Glomerular visceral epithelial cell (primary cell): ENCODE measurements around the gene HMGB4.

Experiments
- DNase-seq: peaks from one replicate; pipeline ENCODE4 v3.0.0-alpha.2; 2016; ENCODE audit errors: extremely low spot score

Gene HMGB4, protein sequence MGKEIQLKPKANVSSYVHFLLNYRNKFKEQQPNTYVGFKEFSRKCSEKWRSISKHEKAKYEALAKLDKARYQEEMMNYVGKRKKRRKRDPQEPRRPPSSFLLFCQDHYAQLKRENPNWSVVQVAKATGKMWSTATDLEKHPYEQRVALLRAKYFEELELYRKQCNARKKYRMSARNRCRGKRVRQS

DNA sequence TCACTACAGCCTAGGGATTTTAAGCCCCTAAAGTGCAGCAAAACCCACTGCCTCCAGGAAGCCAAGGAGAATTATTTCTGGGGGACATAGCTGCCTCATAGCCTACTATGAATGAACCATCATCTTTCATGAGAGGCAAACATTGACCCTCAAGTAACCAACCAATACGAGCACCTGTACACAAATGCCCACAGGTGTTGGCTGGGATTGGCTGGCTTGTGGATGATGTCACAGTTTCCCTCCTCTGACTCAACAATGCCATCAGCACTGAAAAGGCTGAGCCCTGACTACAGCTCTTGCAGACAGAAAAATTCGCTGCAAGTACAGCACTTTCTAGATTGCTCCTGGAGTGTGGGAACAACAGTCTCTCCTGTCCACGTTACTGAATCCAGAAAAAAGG lies at the start of gene HMGB4:
Gene HMGB4 (plus strand): TSS at position 301 of the 400 bp plus-strand sequence. CDS start 113 bp downstream, outside the sequence.
- DNase-seq, result no peak

GRCh38 chr1:33814166-33814565 lies 49.7 kb upstream of the HMGB4 start:
- DNase-seq, result no peak

GRCh38 chr1:33815061-33815460 lies 48.8 kb upstream of the HMGB4 start:
- DNase-seq, result no peak

GRCh38 chr1:33818071-33818470 lies 45.8 kb upstream of the HMGB4 start:
- DNase-seq, result no peak

GRCh38 chr1:33819290-33819912 lies 44.5 kb upstream of the HMGB4 start:
- no peak for DNase-seq

GRCh38 chr1:33819913-33820311 lies 44.0 kb upstream of the HMGB4 start:
- DNase-seq, result no peak

DNA sequence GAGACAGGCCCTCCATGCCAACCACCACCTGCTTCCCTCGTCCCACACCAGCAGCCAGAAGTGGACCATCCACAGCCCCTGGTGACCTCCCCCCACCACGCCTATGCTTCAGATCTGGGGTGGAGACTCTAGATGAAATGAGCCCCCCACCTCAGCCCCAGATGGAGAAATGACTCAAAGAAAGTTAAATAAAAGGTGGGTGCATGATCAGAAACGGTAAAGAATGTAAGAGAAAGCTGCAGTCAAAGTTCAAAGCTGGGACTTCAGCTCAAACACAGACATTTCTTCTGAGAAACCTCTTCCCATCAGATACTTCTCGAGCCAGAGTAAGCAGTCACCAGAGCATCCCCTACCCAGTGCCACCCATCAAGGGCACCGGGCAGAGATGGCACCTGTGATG lies 43.1 kb upstream of the HMGB4 start:
- no peak for DNase-seq

DNA sequence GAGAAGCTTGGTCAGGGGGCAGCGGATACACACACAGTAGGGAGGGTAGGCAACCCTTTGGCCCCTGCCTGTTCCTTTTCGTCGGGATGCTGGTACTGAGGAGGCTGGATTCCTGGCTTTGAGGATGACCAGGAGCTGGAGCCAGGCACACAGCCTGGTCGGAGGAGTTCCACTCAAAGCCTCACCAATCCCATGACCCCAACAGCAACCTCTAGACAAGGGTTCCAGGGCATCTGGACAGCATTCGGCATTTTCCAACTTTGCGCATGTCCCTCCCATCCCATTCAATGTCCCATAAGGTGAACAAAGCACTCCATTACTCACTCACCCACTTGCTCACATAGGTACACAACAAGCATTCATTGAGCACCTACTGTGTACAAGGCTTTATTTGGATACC lies 42.6 kb upstream of the HMGB4 start:
- DNase-seq, result no peak

DNA sequence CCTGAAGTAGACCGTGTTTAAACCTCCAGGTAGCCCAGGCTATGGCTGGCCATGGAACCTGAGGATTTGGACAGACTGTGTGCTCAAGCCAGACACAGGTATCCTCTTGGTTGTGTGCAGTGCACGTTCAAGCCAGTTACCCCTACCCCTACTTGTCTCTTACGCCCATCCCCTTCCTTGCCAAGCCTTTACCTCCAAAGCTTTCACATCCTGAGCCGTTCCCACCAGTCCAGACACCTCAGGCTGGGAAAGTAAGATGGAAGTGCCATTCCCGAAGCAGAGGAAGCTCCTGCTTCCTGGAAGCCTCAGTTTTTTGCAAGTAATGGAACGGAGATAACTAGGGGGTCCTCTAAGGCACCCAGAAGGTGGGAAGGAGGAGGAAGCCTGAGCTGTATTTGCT lies 41.5 kb upstream of the HMGB4 start:
- no peak for DNase-seq

DNA sequence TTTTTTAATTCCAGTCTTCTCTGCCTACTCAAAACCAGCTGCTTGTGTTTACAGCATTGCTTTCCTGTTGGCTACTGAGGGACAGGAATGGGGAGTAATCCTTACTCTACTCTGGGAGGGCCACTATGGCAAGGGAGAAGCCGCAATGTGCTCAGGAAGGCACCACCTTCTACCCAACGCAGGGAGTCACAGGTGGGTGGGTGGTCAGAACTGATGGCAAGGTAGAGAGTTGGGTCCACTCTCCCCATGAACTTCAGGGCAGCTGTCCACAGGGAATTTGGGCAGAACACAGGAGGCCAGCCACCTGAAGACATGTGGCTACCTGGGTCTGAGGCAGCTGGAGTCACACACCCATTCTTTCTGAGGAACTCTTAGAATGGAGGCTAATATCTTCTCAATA lies 40.5 kb upstream of the HMGB4 start:
- no peak for DNase-seq

GRCh38 chr1:33823830-33824229 lies 40.0 kb upstream of the HMGB4 start:
- no peak for DNase-seq

DNA sequence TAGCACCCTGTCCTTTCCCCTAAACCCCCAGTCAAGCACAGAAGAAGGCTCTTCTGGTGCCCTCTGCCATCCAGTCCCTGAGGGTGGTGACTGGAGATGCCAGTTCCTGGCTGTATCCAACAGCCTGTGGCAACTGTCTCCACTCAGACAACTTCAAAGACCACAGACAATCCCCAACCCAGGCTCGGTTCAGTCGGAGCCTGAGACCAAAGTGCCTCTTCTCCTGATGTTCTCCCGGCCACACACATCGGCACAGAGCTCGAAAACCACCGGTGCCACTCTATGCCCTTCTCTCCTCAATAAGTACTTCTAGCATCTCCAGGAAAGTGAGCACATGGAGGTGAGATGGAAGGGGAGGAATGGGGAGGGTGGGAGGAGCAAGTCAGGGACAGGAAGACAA lies 39.6 kb upstream of the HMGB4 start:
- DNase-seq, result no peak

DNA sequence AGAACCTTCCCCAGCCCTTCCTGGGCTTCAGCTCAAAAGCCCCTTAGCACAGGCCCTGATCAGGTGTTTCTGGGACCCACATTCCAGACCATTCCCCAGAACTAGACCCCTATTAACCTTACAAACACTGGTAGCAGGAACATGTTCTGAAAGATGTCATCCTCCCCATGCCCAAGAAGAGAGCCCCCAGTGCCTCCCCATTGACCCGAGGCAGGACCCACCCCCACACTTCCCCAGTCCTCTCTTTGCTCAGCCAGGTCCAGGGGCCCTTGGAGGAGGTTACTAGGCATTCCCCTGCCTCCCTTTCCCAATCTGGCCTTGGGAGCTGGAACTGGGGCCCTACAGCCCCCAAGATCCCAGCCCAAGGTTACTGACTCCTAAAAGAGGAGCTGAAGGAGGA lies 38.9 kb upstream of the HMGB4 start:
- no peak for DNase-seq

DNA sequence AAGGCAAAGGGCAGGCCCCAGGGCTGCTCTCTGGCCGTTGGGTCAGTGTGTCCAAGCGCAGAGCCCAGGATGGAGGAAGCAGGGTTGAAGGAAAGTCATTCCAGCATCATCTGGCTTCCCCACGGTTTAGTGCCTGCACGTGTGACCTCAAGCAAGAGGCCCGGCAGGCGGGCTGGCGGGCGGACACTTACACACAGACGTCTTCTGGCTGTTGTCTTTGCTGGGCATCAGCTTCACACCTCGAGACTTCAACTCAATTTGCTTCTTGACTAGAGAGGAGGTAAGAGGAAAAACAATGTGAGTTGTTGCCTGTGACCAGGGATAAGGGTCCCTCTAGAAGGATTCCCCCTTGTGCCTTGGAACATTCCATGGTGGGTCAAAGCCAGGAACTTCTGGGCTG lies 38.4 kb upstream of the HMGB4 start:
- no peak for DNase-seq

DNA sequence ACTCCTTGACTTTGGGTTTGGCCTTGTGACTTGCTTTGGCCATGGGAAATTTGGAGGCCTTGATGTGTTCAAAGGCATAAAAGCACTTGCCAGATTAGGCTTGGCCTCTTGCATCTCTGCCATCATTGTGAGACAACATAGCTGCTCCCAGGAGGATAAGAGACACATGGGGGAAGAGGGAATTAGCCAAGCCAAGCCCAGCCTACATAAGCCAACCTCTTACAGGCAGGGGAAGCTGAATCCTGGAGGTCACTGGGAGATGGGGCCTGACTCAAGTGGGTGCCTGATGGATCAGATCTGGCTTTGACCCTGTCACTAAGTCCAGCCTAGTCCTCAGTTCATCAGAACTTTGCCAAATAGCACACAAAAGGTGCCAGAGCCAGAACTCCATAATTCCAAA lies 37.6 kb upstream of the HMGB4 start:
- DNase-seq, result no peak

- no peak for DNase-seq
Observed at GRCh38 chr1:33826711-33827110, 37.2 kb upstream of the HMGB4 start.

DNA sequence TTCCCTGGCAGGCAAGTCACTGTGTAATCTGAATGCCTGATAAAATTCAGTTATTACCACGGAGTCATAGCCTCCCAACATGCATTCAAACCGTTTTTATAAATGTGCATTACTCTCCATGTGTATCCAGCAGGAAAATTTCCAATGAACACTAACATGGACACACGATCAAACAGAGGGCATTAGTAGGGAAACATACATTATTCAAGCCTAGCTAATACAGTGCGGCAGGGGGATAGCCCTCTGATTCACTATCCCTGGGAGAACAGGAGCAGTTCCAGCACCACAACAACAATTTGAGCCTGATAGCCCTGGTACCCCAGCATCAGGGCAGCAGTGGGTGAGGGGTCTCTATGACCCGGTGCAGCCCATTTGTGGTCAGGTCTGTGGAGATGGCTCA lies 35.8 kb upstream of the HMGB4 start:
- no peak for DNase-seq

DNA sequence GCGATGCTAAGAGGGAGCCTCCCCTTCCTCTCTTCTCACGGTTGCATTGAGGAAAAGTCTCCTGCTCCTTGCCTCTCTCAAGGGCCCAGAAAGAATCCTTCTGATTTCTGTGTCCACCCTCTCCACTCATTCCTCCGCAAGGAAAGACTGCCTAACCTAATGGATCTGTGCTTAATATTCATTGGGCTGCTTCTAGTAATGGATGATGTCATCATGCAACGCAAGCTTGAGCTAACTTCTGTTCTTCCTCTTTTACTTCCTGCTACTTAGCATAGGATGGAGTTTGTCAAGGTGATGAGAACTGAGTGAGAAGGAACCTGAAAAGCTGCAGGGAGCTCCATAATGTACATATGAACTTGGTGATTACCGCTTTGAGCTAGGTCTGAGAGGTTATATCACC lies 35.2 kb upstream of the HMGB4 start:
- DNase-seq, result no peak

DNA sequence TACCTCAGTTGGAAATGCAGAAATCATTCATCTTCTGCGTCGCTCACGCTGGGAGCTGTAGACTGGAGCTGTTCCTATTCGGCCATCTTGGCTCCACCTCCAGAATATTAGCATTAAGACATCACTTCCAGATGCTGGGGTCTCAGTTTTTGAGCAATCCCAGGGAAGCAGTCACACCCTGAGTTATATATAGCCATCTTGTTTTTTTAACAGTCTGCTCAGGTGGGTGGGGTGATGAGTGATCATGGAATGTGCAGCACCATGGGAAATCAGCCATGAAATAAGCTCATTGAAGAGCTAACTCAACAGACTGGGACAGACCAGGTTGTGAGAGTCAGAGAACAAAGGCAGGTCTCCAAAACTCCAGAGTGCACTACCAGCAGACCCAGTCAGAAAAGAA lies 27.0 kb upstream of the HMGB4 start:
- DNase-seq, result no peak

DNA sequence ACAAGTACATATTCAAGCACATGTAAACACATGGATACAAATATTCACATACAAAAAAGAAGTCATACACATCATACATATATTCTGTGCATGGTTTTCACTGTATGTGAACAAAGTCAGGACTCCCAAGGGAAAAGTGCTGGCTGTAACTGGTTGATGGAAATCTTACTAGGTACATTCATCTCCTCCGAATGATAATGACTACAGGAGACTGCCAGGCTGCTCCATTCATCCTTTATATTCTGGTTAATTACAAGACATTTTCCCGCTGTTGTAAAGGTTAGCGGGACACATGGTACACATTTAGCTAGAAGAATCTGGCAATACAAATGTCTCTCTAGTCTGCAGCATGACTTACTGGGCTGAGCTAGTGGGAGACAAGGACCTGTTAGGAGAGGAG lies 26.2 kb upstream of the HMGB4 start:
- DNase-seq, result no peak

GRCh38 chr1:33841494-33841893 lies 22.4 kb upstream of the HMGB4 start:
- DNase-seq, result no peak

- no peak for DNase-seq
Observed at GRCh38 chr1:33842348-33842747, 21.5 kb upstream of the HMGB4 start.

GRCh38 chr1:33844166-33844565 lies 19.7 kb upstream of the HMGB4 start:
- DNase-seq, result no peak

DNA sequence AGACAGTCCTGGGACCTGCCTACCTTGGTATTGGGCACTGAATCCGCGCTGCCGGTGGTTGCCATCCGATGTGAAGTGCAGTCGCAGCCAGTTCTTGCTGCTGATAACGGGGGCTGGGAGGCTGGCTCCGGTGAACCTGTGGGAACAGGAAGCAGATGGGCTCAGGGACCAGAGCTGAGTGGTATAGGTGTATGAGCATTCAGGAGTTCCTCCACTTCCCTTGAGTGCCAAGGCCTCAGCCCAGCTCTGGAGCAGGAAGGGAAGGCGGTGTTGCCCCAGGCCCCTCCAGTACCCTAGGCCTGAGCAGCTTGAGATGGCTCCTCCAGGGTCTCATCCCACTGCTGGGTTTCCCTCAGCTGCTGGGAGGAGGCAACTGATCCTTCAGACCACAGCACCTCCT lies 17.0 kb upstream of the HMGB4 start:
- no peak for DNase-seq
